HG02884 (cell line): ENCODE measurements around the gene SEC14L2.

Experiments
- ATAC-seq: cut with Tn5 transposase; IDR thresholded peaks from one replicate; pipeline ENCODE4 v1.9.1; 2021; ENCODE audit warnings: mild to moderate bottlenecking, moderate library complexity; ENCODE audit not compliant: unreplicated experiment

SEC14L2 gene

DNA sequence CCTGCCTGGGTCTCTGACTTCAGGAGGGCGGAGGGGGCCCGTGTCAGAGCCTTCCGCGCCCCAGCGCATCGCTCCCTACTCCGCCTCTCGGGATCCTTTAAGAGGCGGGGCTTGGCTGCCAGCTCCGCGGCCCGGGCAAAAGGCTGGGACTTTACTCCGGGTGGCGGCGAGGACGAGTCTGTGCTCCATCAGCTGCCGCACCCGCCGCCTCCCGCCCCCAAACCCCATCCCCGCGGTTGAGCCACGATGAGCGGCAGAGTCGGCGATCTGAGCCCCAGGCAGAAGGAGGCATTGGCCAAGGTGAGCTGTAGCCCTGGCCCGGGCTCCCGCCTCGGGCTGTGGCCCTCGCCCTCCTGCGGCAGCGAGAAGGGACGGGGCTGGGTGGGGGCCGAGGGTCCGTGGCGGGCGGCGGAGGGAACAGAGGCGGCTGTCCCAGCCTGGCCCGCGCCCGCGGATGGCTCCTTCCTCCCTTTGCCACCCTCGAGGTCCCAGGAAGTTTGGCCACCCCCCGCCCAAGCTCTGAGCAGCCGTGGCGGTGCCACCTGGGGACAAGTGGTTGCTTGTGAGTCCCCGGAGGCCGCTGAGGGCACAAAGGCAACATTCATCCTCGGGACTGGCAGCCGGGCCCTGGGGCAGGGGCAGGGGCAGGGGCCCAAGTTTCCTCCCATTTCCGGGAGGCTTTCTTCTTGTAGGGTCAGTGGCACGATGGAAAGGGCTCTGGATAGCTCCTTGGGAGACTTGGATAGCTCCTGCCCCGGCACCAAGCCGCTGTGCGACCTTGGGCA lies at the start of gene SEC14L2:
SEC14L2 (plus strand) TSS at position 148 of the 785 bp plus-strand sequence; CDS start at position 247, 99 bp downstream.
- ATAC-seq: no peak

GRCh38 chr22:30347255-30347892 lies 49.4 kb upstream of the SEC14L2 start:
- no peak for ATAC-seq

- no peak for ATAC-seq
Measured at GRCh38 chr22:30348404-30348803, 48.4 kb upstream of the SEC14L2 start.

GRCh38 chr22:30348809-30349208 lies 48.0 kb upstream of the SEC14L2 start:
- ATAC-seq: no peak

DNA sequence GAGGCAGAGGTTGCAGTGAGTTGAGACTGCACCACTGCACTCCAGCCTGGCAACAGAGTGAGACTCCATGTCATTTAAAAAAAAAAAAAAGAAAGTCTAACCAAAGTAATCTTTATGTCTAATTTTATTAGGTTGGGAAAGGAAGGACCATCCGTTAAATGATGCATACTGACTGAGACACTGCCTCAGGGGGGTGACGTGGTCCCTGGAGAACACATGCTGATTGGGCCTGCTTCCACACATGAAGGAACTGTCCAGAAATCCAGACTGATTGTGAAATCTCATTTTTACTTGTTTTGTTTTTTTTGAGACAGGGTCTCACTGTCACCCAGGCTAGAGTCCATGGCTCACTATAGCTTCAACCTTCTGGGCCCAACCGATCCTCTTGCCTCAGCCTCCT lies 45.6 kb upstream of the SEC14L2 start:
- ATAC-seq: no peak

GRCh38 chr22:30354644-30355043 lies 42.2 kb upstream of the SEC14L2 start:
- ATAC-seq: no peak

GRCh38 chr22:30356449-30357235 lies 40.2 kb upstream of the SEC14L2 start, which contains the start of the genes CCDC157 and SF3A1:
CCDC157 (plus strand) TSS chr22:30357007; CDS start chr22:30366001, 8,994 bp downstream.
SF3A1 (minus strand) TSS chr22:30356894; CDS start chr22:30356792, 102 bp downstream.
- ATAC-seq: peak; percentile 92

DNA sequence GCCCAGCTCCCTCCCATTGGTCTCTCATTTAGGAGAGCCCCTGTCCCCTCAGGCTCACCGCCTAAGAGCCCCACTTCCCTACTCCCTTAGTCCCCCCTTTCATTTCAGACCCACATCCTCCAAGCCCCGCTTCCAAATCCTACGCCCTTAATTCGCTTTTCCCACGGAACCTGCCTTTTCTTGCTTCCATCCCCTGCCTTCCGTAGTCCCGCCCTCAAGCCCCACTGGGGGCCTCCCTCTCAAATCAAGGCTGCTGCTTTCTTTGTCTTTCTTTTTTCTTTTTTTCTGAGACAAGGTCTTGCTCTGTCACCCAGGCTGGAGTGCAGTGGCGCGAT lies 39.6 kb upstream of the SEC14L2 start:
- no peak for ATAC-seq

- ATAC-seq: no peak
Measured at GRCh38 chr22:30357650-30358215, 39.1 kb upstream of the SEC14L2 start.

GRCh38 chr22:30358541-30358940 lies 38.3 kb upstream of the SEC14L2 start:
- no peak for ATAC-seq

DNA sequence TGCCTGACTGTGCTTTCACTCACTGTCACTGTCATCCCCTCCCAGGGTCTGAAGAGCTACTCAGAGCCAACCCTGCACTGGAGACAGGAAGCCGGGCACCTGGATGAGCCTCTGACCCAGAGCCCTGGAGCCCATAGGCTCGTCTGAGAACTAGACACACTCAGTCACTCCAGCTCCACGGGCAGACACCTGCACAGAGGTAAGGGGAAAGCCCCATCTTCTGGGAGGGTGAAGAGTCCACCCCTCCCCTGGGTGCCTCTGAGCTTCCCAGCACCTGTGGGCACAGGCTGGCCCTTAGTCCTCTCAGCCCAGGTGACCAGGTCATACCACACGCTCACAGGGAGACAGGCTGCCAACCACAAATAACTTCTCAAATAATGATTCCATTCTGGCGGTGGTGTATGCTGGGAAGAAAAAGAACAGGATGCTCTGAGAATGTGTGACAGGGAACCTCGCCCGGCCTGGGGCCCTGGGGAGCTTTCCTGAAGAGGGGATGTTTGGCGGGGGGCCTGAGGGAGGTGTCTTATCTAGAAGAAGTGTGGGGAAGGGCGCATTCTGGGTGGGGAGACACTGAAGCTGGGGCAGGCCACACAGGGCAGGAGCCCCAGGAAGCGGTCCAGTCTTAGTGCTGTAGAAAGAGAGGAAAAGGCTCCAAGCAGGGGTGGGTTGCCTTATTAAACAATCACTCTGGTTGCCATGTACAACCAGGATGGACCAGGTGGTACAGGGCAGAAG lies 34.7 kb upstream of the SEC14L2 start:
- no peak for ATAC-seq

GRCh38 chr22:30362651-30363281 lies 34.1 kb upstream of the SEC14L2 start:
- ATAC-seq: no peak

DNA sequence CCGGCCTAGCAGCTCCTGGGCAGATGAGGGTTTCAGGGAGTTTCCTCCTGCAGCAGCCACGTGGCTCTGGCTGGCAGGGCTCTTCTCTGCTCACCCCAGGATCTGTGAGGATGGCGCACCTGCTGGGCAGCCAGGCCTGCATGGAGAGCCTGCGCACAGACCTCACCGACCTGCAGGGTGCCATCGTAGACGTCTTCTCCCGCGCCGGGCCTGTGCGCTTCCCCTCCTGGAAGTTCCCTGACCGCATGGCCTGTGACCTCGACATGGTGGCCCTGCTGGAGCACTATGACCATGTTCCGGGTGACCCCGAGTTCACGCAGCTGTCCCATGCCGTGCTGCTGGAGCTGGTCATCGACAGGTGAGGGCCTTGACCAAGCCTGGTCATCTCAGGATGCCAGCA lies 30.9 kb upstream of the SEC14L2 start:
- no peak for ATAC-seq

DNA sequence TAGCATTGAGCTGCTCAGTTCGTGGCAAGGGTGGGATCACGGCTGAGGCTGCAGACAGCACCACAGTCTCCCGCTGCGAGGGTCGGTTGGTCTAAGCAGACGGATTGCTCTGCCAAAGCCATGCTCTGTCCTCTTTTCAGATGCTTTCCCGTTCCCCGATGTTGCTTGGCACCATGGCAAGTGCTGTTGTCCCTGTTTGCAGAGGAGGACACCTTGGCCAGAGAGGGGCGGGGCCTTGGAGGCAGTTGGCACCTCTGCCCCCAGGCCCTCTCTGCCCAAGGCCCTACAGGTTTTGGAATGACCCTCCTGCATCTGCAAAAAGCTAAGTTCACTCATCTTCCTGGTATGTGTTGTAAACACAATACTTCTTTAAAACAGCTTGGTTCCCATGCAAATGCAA lies 28.4 kb upstream of the SEC14L2 start:
- no peak for ATAC-seq

GRCh38 chr22:30370641-30371230 lies 26.1 kb upstream of the SEC14L2 start:
- no peak for ATAC-seq

DNA sequence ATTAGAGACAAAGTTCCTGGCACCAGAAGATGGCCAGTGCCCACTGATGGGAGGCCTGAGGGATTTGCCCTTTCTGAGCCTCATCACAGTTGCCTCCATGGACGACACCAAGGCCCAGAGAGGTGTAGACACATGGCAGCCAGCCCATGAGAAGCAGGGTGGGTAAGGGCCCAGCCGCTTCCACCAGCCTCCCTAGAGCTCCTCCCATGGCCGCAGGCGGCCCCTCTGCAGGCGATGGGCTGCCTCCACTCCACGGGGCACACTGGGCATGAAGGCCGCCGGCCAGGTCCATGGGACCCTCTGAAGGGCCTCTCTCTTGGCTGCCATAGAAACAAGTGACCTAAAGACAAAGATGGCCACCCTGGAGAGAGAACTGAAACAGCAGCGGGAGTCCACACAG lies 25.5 kb upstream of the SEC14L2 start:
- ATAC-seq: no peak

DNA sequence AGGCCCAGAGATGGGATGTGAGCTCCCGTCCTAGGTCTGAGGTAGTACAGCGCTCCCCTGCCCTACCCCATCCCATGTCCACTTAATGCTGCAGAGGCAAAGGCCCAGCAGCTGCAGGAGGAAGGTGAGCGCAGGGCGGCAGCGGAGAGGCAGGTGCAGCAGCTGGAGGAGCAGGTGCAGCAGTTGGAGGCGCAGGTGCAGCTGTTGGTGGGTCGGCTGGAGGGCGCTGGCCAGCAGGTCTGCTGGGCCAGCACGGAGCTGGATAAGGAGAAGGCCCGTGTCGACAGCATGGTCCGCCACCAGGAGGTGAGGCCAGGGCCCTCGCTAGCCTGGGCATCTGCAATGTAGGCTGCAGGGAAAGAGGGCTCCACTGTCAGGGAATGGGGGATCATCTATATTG lies 24.8 kb upstream of the SEC14L2 start:
- ATAC-seq: no peak

DNA sequence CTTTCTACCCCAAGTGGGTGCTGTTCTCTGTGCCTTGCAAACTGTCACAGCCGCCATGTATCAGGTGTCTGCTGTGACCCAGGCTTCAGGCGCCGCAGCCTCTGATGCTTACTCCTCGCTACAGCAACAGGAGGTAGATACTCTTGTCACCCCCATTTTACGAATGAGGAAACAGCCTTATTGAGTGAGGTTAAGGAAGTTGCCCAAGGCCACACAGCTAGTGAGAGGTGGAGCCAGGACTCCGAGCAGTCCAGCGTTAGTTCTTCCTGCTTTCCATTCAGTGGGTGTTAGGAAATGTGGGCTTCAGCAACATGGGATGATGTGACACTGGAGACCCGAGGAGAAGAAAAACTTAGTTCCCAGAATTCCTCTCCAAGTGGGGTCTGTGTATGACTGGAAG lies 23.9 kb upstream of the SEC14L2 start:
- no peak for ATAC-seq
